Neural progenitor cell (in vitro differentiated cells): ENCODE results near the gene ROPN1B.
"Not testable (repeated sequence)": the region's sequence is repeated elsewhere in the genome, so short reads cannot be mapped to it uniquely, and the experiment has no call there.

ENCODE experiments used
- CTCF ChIP-seq: fragments of 200-600 bp; sonication (generic); IDR thresholded peaks from 2 replicates; pipeline ENCODE4 v1.5.1; 2017; ENCODE audit warnings: antibody characterized with exemption, mild to moderate bottlenecking
- EZH2 ChIP-seq: fragments of 200-600 bp; sonication (generic); IDR thresholded peaks from 2 replicates; pipeline ENCODE4 v1.6.1; 2017; ENCODE audit warnings: antibody characterized with exemption, mild to moderate bottlenecking, moderate library complexity

GRCh38 chr3:125929765-125930164 is 39.2 kb upstream of the ROPN1B start:
- TF ChIP-seq EZH2, CTCF: not testable (repeated sequence)
